GM19193 (cell line): Measurements from ENCODE around the gene LRRC25.
A peak's percentile ranks its signal among the peaks of the same experiment; 100 is the strongest.

Source experiments
- POLR2A ChIP-seq: IDR thresholded peaks from 4 replicates; pipeline ENCODE4 v1.6.1; 2011; ENCODE audit not compliant: insufficient read depth, insufficient read length; ENCODE audit errors: extremely low read depth

The LRRC25 gene

GRCh38 chr19:18439025-18439909 is 41.8 kb upstream of the LRRC25 start:
- TF ChIP-seq POLR2A: no peak

- no peak for TF ChIP-seq POLR2A
These were observed 41.1 kb upstream of the LRRC25 start for GRCh38 chr19:18438331-18439024.

- no peak for TF ChIP-seq POLR2A
These were observed 40.3 kb upstream of the LRRC25 start, which contains the start of gene ISYNA1 for GRCh38 chr19:18437491-18438330. Gene ISYNA1, minus strand, starts transcription at chr19:18438133. Its CDS starts 154 bp downstream, at chr19:18437979.

- TF ChIP-seq POLR2A: no peak
These were observed 39.5 kb upstream of the LRRC25 start for GRCh38 chr19:18436671-18437490.

- no peak for TF ChIP-seq POLR2A
These were observed 38.6 kb upstream of the LRRC25 start for GRCh38 chr19:18435842-18436670.

DNA sequence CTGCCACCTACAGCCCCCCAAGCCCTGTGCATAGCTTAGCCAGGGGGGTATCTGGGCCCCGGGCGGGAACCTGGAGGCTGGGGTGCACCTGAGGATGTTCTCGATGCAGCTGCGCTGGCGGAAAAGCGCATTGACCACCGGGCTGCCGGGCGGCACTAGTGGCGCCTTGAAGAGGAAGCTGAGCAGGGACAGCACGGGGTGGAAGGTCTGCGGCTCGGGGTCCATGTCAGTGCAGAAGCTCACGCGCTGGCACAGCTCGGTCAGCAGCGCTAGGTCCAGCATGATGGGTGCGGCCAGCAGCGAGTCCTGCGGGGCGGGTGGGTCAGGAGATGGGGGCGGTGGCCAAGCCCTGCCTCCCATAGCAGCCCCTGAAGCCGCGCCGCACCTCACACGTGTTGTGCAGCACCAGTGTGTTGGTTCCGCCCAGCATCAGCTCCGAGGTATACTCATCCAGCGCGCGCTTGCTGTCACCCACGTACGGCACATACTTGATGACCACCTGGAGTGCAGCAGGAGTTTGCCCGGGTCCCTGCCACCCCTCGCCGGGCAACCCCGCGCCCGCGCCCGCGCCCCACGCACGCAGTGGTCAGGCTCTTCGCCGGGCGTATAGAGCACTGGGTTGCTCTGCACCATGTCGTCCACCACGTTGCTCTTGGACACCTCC is 37.9 kb upstream of the LRRC25 start:
- no peak for TF ChIP-seq POLR2A

DNA sequence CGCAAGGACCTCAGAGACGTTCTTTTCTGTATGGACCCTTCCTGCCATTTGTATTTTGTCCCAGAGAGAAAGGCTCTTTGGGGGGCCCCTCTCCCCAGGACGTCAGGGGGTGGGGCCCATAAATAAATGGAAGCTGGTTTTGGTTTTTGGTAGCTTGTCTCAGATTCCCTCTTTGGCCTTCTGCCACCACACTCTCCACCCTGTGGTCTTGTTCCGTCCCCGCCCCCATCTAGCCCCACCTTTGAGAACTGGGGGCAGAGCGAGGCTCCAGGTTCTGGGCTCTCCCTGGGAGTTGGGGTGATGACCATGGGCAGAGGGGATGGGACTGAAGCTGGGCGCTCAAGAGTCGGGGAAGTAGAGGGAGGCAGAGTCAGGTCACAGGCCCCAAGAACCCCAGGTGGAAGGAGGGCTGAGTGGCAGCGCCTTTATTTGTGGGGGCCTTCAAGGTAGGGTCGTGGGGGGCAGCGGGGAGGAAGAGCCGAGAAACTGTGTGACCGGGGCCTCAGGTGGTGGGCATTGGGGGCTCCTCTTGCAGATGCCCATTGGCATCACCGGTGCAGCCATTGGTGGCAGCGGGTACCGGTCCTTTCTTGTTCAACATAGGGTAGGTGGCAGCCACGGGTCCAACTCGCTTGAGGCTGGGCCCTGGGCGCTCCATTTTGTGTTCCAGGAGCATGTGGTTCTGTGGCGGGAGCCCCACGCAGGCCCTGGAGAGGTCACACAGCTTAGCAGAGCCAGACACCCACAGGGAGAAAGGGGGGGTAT is 37.2 kb upstream of the LRRC25 start:
- peak; percentile 24 for TF ChIP-seq POLR2A

DNA sequence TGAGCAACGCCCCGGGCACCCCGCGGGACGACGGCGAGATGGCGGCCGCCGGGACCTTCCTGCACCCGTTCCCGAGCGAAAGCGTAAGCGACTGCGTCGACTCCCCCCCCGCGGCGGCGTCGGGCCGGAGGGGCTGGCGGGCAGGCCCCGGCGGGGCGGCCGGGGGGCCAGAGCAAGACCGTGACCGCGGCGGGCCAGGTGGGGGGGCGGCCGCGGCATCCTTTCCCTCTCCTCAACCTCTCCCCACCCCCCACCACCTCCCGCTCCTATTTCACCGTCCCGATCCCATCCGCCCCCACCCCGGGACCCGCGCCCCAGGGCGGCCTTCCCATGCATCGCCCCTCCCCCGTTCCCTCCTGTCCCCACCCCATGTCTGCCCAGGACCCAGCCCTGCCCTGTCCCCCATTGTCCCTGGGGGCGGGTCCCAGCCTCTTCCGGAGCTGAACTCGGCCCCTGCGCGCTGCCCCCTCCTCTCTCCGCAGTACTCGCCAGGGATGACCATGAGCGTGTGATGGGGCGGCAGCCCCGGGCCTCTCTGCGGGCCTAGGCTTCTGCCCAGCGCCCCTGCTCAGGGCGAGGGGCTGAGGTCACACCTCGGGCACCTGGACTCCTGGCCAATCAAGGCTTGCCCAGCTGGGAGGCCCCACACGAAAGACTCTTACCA is 36.4 kb upstream of the LRRC25 start:
- no peak for TF ChIP-seq POLR2A

DNA sequence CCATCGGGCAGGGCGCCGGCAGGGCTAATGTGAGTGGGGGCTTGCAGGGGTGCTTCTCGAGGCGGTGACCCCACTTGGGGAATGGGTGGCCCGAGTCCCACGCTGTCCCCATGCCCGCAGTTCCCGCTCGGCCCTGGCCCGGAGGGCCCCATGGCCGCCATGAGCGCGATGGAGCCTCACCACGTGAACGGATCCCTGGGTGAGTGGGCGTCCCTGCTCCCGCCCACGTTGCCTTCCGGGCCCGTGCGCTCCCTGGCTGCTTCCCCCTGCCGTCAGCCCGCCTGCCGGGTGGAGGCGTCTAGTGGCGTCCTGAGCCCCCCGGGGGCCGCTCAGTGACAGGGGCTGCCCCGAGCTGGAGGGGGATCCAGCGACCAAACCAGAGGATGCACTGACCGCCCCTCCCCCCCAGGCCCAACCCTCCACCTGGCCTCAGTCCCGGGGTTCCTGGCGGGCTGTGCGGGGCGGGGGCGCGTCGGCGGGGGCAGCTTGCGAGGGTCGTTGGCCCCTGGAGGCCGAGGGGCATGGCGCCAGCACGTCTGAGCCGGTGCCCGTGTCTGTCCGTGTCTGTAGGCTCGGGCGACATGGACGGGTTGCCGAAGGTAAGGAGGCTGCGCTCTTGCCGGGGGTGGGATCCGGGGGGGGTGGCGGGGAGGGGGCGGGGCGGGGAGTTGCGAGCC is 35.7 kb upstream of the LRRC25 start:
- TF ChIP-seq POLR2A: peak; percentile 73

- no peak for TF ChIP-seq POLR2A
These were observed 35.0 kb upstream of the LRRC25 start for GRCh38 chr19:18432275-18433014.
